Glutamatergic neuron (in vitro differentiated cells): Measurements from ENCODE around the gene TNFRSF8. TPM values are rescaled to one million over a fixed set of nuclear protein-coding genes. Genes with fewer than 3 reads are reported as not detected.

Experiments used
- DNase-seq: peaks from one replicate; pipeline ENCODE4 v3.0.0; 2022
- H3K27ac Mint-ChIP-seq: one replicate; pipeline ENCODE4 v1.8.0; 2020; ENCODE audit warnings: mild to moderate bottlenecking, mixed read lengths, inconsistent platforms; ENCODE audit not compliant: unreplicated experiment
- H3K27me3 Mint-ChIP-seq: one replicate; pipeline ENCODE4 v1.8.0; 2020; ENCODE audit warnings: mild to moderate bottlenecking, moderate library complexity, mixed read lengths, inconsistent platforms; ENCODE audit not compliant: unreplicated experiment
- H3K36me3 Mint-ChIP-seq: one replicate; pipeline ENCODE4 v1.8.0; 2020; ENCODE audit warnings: mild to moderate bottlenecking, mixed read lengths, inconsistent platforms; ENCODE audit not compliant: unreplicated experiment
- H3K4me1 Mint-ChIP-seq: one replicate; pipeline ENCODE4 v1.8.0; 2020; ENCODE audit warnings: mild to moderate bottlenecking, low read depth, mixed read lengths, inconsistent platforms; ENCODE audit not compliant: unreplicated experiment
- H3K4me3 Mint-ChIP-seq: one replicate; pipeline ENCODE4 v1.8.0; 2020; ENCODE audit warnings: mild to moderate bottlenecking, mixed read lengths, inconsistent platforms; ENCODE audit not compliant: unreplicated experiment
- H3K9me3 Mint-ChIP-seq: one replicate; pipeline ENCODE4 v1.8.0; 2020; ENCODE audit warnings: mild to moderate bottlenecking, moderate library complexity, mixed read lengths, inconsistent platforms; ENCODE audit not compliant: unreplicated experiment
- total RNA-seq: library from RNA; stranded (reverse); fragmentation: NEBNext Ultra II Directional; extraction: Animal tissue kit (Norgen Biotek cat#: 25700); gene quantifications from one replicate; pipeline ENCODE4 v1.2.1, GENCODE V29; 2021; ENCODE audit not compliant: unreplicated experiment
- TF ChIP-seq, protein P1 (sequence below): fragments of 200-600 bp; sonication (generic); IDR thresholded peaks from one replicate; pipeline ENCODE4 v1.5.0; 2021; ENCODE audit not compliant: partially characterized antibody, unreplicated experiment

Gene TNFRSF8
- total RNA-seq, 1 donor from 2014 or later: not detected

DNA sequence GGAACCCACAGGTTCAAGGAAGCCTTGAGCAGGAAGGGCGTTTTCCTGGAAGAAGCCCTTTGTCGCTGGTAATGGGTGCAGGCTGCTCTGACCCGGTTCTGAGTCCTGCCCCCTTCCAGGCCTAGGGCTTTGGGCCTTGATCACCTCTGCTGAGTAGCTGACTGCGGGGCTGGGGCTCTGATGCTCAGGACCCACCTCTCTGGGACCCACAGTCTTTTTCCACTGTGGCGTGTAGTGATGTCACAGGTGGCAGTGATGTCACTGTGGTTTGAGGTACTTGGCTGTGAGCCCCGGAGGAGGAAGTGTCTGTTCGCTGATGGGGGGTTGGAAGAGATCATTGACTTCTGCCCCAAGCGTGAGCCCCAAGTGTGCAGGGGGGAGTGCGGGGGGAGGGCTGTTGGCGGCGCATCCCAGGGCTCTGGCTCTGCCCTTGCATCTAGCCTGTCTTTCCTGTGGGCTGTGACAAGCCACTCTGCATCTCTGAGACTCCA, 110.6 kb downstream of the TNFRSF8 start:
- TF ChIP-seq, protein P1, sequence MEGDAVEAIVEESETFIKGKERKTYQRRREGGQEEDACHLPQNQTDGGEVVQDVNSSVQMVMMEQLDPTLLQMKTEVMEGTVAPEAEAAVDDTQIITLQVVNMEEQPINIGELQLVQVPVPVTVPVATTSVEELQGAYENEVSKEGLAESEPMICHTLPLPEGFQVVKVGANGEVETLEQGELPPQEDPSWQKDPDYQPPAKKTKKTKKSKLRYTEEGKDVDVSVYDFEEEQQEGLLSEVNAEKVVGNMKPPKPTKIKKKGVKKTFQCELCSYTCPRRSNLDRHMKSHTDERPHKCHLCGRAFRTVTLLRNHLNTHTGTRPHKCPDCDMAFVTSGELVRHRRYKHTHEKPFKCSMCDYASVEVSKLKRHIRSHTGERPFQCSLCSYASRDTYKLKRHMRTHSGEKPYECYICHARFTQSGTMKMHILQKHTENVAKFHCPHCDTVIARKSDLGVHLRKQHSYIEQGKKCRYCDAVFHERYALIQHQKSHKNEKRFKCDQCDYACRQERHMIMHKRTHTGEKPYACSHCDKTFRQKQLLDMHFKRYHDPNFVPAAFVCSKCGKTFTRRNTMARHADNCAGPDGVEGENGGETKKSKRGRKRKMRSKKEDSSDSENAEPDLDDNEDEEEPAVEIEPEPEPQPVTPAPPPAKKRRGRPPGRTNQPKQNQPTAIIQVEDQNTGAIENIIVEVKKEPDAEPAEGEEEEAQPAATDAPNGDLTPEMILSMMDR: no peak
- Mint-ChIP-seq H3K9me3 (peaks cover 2% of the 10 kb centered on the region), H3K4me1 (peaks cover 3% of the 10 kb centered on the region), H3K27me3 (peaks cover 4% of the 10 kb centered on the region), H3K36me3 (no peaks in the 10 kb centered on the region), H3K4me3 (no peak overlapping the region), H3K27ac (no peak overlapping the region)
- no peak for DNase-seq

DNA sequence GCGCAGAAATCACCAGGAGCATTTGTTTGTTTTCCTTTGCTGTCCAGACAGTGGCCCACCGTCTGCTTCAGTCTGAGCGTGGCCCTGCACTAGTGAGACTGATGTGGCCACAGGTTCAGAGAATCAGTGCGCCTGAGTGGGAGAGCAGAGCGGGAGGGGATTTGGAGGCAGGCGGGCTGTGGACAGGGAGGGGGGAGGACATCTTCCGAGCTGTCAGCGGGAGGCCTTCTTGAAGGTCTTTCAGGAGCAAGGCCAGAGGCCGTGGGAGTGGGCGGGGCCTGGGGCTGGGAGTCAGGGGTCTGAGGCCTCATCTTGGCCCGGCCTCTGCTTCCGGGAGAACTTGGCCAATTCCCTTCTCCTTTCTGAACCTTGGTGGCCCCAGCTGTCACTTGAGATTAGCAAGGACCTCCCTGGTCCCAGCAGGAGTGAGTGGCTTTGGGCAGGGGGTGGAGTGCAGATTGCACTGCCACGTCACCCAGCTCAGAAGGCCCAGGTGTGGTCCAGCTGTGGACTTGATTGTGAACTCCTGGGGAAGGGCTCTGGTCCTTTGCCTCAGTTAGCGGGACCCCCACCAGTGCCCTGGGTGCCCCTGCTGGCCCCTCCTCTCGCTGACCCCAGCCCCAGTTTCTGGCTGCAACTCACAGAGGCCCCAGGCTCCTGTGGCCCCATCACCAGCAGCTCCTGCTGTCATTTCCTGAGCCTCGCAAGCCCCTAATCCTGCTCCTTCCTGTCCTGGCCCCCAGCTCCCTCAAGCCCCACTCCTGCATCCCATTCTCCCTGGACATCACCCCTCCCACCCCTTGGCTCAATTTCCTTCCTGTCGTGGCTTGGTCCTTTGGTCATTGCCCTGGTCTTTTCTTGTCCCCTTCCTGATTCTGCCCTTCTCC, 112.1 kb downstream of the TNFRSF8 start:
- no peaks in the 10 kb centered on the region for H3K36me3 Mint-ChIP-seq
- DNase-seq: no peak
- H3K9me3 Mint-ChIP-seq: peaks cover 2% of the 10 kb centered on the region
- H3K27ac Mint-ChIP-seq: no peak overlapping the region
- peaks cover 4% of the 10 kb centered on the region for H3K27me3 Mint-ChIP-seq
- H3K4me3 Mint-ChIP-seq: no peak overlapping the region
- TF ChIP-seq, protein P1: no peak
- peaks cover 3% of the 10 kb centered on the region for H3K4me1 Mint-ChIP-seq

DNA sequence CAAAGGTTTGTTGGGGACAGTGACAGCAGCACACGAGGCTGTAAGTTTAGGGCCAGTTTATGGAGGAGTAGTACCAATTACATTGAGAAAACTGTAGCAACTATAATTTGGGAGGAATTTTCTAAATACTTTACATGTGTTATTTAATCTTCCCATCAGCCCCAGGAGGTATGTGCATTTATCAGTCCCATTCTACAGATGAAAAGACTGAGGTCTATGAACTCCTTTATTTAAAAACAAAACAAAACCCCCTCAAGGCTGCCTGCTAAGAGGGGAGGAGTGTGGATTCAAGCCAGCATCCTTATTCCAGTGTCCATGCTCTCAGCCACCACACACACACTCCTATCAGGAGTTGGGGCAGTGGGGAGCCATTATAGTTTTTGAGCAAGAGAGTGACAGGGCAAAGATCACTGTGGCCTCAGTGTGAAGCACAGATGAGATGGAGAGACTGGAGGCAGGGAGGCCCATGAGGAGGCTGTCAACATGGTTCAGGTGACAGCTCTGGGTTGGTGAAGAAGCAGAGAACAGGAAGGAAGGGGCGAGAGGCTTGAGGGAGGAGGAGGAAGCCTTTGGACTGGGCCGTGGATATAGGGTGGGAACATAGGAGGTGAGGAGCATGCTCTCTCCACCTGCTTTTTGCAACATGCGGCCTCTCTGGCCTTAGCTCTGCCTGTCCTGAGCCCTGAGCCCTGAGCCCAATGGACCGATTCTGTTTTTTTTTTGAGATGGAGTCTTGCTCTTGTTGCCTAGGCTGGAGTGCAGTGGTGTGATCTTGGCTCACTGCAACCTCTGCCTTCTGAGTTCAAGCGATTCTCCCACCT, 113.4 kb downstream of the TNFRSF8 start:
- H3K9me3 Mint-ChIP-seq: peaks cover 2% of the 10 kb centered on the region
- no peak for DNase-seq
- TF ChIP-seq, protein P1: no peak
- H3K36me3 Mint-ChIP-seq: no peaks in the 10 kb centered on the region
- H3K4me3 Mint-ChIP-seq: no peak overlapping the region
- no peak overlapping the region for H3K27ac Mint-ChIP-seq
- H3K27me3 Mint-ChIP-seq: peaks cover 4% of the 10 kb centered on the region
- peaks cover 3% of the 10 kb centered on the region for H3K4me1 Mint-ChIP-seq

DNA sequence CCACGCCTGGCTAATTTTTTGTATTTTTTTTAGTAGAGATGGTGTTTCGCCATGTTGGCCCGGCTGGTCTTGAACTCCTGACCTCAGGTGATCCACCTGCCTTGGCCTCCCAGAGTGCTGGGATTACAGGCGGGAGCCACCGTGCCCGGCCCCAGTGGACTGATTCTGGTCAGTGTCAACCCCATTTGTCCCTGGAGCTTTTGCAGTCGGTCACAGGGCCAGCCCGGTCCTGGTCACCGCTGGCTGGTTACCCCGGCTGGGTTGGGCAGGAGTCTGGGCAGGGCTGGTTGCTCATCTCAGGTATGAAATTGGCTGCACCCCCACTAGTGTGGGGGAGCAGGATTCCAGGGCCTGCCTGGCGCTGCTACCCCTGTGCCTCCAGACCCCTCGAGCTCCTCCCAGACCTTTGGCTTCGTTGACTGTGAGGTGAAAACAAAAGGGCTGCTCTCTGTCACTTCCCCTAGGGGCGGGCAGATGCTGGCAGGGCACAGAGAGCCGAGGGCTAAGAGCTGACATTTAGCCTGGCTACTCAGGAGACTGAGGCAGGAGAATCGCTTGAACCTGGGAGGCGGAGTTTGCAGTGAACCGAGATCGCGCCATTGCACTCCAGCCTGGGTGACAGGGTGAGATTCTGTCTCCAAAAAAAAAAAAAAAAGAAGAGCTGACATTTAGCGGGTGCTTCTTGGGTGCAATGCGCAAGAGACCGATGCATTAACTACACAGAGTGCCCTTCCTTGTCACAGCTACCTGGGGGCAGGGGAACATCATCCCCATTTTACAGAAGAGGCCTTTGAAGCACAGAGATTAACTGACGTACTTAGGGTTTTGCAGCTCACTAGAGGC, 114.3 kb downstream of the TNFRSF8 start:
- H3K4me3 Mint-ChIP-seq: no peak overlapping the region

More for the DNA sequence above, 114.3 kb downstream of the TNFRSF8 start:
- Mint-ChIP-seq H3K36me3 (no peaks in the 10 kb centered on the region), H3K27ac (no peak overlapping the region), H3K9me3 (peaks cover 4% of the 10 kb centered on the region), H3K4me1 (peaks cover 3% of the 10 kb centered on the region), H3K27me3 (peaks cover 7% of the 10 kb centered on the region)
- TF ChIP-seq, protein P1: no peak
- DNase-seq: no peak
